Measurements from ENCODE around the gene C11orf54.
A peak's percentile ranks its signal among the peaks of the same experiment; 100 is the strongest.
"Not testable (repeated sequence)": the region's sequence is repeated elsewhere in the genome, so short reads cannot be mapped to it uniquely, and the experiment has no call there.

C11orf54 gene

DNA sequence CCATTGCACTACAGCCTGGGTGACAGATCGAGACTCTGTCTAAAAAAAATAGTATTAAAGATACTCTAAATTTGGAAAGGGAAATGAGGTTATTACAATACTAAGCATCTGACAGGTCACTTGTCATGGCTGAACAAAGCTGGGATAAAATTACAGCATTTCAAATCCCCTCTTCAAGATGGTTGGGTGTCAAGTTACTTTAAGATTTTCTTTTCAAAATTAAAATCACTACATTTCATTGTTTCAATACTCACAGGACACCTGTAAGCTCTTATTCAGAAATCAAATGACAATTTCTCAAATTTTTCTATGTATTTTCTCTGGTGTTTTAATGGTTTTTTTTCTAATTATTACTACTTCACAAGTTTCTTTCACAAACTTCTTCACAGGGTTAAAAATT is 5.8 kb upstream of the C11orf54 start:
- no peak for DNase-seq

DNA sequence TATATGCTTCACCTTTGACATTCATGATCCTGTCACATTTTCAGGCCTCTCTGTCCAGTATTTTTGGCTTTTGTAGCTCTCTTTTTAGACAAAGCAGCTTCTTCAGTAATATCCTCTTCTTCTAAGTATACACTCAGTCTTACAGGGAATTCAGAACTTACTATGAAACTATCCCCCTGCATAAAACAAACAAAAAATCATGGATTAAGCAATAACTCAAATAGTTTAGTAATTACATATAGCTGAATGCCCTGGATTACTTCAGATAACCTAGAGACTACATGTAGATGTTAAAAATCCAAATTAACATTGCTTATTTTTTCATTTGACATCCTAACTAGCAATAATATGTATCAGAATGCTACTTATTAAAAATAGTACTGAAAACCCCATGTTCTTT is 5.3 kb upstream of the C11orf54 start:
- DNase-seq: no peak

DNA sequence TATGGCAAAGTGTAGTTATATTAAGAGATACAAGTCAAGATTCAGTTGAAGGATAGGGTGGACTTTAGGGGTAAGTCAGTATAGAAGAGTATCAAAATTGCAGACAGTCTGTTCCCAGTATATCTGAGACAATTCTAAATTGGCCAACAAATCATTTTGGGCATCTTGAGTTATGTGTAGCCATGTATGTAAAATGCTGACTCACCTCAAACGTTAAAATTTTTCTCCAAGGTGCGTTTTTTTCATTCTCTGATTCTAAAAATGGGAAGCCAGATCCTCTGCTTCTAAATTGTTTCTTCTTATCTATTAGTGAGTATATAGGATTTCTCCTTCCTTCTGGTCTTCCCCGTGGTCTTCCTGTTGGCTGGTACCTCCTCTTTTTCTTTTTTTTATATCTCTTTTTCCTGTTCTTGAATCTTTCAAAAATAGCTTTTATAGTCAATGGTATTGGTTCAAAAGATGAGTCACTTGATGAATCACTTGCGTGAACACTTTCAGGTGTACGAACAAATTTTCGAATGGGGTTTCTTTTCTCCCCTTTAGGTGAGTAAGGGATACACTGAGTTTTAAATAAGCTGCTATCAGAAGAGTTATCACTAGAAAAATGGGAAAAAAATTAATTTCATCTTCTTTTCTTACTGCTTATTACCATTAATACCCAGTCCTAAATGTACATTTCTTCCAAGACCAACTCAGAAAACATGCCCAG is 3.4 kb upstream of the C11orf54 start:
- DNase-seq: no peak

DNA sequence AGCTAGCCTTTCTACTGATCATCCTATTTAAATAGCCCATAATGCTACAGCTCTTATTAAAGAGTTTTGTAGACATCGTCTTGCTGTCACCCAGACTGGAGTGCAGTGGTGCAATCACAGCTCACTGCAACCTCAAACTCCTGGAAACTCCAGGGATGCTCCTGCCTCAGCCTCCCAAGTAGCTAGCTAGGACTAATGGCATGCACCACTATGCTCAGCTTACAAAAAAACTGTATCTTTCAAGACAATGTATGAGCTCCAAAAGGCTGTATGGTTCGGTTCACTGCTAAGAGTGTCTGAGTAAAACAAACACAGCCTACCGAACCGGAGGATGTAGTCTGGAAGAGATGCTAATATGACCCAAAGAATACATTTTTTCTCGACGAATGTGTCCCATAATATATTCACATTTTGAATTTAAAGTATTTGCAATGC is 2.8 kb upstream of the C11orf54 start:
- no peak for DNase-seq

DNA sequence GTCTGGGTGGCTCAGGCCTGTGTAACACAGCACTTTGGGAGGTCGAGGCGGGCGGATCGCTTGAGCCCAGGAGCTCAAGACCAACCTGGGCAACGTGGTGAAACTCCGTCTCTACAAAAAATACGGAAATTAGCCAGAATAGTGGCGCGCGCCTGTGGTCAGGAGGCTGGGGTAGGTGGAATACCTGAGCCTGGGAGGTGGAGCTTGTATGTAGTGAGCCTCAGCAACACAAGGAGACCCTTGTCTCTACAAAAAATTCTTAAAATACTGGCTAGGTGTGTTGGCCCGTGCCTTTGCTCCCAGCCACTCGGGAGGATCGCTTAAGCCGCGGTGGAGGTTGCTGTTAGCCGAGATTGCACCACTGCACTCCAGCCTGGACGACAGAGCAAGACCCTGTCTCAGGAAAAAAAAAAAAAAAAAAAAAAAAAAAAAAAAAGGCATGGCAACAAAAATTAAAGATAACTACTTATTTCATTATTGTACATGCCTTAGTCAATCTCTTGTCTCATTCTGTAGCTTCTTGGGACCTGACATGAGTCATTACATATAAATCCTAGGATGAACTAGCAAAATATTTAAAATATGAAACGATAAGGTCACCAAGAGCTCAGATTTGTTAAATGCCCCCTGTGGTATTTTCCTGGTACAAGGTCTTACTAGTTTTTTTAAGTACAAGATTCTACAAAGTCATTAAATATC is 1.3 kb upstream of the C11orf54 start:
- peak; percentile 75 for DNase-seq

DNA sequence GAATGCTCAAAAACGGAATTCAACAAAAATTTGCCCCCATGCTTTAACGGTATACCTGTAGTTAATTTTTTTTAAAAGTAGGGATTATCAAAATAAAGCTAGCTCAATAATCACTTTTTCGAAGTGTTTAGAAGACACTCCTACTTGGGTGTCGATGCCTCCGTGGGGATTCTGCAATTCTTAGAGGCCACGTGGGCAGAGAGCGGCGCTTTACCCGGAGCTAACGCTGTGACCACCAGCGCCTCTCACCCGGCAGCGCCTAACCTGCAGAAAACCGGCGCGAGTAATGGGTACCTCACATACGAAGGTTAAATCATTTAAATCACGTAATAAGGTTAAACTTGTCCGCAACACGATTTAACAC is 760 bp upstream of the C11orf54 start:
- no peak for DNase-seq

DNA sequence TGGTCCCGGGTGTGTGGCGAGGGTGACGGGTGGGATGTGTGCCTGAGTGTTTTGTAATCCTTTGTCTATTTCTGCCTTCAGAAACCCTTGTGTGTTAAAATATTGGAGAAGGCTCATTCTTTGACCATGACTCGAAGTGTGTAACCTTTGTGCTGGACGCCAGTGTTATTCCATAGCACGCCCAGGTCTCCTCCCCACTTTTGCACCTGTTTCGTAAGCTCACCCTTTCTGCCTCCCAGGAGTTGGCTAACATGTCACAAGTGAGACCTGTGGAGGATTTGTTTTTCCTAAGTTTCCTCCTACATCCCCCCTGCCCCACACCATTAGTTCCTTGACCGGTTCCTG is 382 bp downstream of the C11orf54 start:
- no peak for DNase-seq

DNA sequence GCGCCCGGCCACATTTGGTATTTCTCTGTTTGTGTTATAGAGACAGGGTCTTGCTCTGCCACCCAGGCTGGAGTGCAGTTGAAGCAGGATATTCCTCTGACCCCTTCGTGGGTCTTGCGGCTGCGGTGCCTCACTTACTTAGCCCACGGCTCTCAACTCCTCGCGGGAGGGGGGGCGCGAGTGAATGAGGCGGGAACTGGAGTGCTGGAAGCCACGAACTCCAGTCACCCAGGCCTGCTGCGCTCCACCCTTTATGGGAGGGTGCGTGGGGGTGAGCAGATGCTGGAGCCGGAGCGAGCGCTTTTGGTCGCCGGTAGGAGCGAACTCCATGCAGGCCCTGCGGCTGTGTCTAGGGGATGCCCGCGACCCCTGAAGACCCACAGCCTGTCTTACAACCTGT is 1.8 kb downstream of the C11orf54 start:
- DNase-seq: no peak

DNA sequence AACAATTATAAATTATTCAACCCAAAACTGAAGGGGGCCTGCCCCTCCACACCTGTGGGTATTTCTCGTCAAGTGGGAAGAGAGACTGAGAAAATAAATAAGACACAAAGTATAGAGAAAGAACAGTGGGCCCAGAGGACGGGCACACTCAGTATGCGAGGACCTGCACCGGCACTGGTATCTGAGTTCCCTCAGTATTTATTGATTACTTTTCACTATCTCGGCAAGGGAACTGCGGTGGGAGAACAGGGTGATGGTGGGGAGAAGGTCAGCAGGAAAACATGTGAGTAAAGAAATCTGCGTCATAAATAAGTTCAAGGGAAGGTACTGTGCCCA is 3.2 kb downstream of the C11orf54 start:
- no peak for DNase-seq

DNA sequence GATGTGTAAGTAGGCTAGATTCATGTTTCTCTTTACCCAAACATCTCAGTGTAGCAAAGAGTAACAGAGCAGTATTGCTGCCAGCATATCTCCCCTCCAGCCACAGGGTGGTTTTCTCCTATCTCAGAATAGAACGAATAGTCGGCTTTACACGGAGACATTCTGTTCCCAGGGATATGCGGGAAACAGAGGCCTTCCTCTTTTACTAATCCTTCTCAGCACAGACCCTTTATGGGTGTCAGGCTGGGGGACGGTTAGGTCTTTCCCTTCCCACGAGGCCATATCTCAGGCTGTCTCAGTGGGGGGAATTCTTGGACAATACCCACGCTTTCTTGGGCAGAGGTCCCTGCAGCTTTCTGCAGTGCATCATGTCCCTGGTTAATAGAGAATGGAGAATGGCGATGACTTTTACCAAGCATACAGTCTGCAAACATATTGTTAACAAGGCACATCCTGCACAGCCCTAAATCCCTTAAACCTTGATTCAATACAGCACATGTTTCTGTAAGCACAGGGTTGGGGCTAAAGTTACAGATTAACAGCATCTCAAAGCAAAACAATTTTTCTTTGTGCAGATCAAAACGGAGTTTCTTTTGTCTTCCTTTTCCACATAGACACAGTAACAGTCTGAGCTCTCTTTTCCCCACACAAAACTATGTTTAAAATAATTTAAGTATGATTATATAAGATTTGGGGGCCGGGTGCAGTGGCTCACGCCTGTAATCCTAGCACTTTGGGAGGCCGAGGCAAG is 3.7 kb downstream of the C11orf54 start:
- DNase-seq: not testable (repeated sequence)

DNA sequence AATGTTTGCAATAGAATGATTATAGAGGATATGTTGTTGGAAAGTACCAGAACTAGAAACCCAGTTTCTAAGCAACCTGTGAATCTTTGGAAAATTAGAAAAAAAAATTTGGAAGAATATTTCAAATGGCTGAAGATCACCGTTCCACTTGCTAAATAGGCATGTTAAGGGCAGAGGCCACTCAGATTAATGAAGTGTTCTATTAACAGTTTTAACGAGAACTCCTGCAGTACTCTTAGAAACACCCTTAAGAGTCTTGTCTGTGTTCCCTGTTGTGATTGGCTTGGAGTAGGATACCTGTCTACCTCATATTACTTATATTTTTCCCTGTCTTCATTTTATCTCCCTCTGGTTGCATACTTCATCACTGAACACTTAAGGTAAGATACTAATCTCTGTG is 4.6 kb downstream of the C11orf54 start:
- DNase-seq: no peak

DNA sequence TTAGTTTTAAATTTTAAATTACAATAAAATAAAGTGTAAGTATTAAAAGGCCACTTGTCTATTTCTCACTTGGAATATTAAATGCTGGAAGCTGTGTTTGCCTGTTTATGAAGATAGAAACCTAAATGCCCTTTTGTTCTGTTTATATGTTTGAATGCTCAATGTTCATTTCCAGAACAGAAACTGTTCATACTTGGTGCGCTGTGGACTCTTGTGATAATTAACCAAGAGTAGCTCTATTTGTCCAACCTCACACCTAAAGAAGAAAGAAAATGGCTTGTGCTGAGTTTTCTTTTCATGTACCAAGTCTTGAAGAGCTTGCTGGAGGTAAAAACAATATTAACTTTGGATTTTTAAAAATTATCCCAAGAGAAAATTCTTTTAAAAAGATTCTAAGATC is 5.7 kb downstream of the C11orf54 start:
- DNase-seq: no peak

DNA sequence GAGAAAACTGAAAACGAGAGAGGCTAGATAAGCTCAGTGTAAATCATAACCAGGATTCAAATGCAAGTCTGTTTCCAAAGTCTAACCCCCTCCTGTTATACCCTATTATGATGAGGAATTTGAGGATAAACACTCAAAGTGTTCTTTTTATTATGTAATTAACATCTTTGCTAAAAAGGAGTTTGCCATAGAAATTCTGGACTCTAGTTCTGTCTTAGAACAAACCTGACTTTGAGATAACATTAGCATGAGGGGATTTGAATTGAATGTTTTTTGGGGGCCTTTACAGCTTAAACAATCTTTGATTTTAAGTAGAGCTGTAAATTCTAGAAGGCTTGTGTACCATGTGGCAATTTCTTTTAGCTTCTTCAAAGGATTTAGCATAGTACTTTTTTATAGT is 9.5 kb downstream of the C11orf54 start:
- DNase-seq: no peak

DNA sequence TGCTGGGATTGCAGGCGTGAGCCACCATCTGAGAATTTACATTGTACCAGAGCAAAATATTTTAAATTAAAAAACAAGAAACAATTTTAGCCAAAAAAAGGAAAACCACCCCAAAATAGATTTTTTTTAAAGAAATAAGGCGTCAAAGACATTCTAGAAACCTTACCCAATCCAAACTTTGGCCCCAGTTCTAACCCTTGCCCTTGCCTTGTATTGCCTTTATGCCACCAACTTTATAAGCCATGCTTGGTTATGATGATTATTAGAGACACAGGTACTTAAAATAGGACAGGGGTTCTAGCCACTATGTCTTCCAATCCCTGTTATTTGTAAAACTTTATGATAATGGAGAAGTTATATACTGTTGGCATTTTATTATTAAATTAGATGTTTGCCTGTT is 11.8 kb downstream of the C11orf54 start:
- DNase-seq: no peak

DNA sequence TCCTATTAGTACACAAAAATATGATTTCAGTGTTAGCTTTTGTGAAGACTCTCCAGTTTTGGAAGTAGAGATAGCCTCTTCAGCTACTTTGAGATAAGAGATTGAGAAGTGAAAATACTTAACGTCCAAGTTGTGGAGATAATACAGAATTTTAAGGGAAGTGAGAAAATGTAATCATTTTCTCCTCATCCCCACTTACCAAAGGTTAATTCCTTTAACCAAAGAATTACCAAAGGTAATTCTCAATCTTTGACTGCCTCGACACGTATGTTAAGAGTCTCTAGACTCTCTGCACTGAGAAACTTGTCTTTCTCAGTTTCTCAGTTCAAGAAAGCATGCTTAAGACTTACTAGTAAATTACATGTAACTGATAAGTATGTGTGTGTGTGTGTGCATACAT is 15.3 kb downstream of the C11orf54 start:
- DNase-seq: no peak

DNA sequence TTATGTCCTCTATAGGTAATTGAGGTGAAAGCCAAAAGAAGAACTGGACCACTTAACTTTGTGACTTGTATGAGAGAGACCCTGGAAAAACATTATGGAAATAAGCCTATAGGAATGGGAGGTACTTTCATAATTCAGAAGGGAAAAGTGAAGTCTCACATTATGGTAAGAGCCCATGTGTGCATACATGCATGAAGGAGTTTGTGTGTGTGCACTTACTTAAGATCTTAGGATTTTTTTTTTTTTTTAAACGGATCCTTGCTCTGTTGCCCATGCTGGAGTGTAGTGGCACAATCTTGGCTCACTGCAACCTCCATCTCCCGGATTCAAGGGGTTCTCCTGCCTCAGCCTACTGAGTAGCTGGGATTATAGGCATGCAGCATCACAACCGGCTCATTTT is 15.8 kb downstream of the C11orf54 start:
- no peak for DNase-seq

DNA sequence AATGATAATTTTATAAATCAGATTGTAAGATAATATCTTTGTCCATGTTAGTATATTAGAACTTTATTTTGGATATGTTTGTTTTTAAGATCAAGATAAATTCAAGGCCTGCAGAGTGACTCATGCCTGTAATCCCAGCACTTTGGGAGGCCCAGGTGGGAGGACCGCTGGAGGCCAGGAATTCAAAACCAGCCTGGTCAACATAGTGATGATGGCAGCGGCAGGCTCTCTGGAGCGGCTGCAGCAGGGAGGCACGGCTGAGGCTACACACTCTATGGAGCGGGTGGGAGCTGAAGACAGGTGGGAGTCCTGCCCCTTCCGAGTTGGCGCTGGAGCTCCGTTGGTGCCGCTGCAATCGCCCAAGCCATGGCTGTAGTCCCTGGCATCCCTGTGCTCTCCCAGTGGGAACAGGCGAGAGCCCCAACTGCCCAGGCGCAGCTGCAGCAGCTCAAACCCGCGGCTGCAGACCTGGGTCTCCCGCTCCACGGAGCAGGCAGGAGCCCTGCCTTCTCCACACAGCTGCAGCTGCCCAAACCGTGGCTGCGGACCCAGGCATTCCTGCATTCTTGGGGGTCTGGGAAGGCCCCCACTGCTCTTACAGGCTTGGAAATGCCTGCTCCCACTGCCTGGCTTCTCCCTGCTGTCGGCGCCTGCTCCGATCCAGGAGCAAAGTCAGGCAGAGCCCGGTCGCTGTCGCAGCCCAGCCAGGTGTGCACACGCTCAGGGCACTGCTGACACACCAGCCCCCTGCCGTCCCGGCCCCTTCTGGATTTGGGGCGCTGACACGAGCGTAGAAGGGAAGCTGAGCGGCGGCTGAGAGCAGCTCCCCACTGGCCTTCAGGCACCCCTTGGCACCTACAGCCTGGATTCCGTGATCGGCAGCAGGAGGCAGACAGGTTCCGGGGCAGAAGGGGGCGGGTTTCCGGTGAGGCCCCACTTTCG is 16.7 kb downstream of the C11orf54 start:
- no peak for DNase-seq

DNA sequence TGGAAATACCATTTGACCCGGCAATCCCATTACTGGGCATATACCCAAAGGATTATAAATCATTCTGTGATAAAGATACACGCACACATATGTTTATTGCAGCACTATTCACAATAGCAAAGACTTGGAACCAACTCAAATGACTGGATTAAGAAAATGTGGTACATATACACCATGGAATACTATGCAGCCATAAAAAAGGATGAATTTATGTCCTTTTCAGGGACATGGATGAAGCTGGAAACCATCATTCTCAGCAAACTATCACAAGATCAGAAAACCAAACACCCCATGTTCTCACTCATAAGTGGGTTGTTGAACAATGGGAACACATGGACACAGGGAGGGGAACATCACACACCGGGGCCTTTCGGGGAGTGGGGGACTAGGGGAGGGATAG is 17.7 kb downstream of the C11orf54 start:
- DNase-seq: not testable (repeated sequence)

DNA sequence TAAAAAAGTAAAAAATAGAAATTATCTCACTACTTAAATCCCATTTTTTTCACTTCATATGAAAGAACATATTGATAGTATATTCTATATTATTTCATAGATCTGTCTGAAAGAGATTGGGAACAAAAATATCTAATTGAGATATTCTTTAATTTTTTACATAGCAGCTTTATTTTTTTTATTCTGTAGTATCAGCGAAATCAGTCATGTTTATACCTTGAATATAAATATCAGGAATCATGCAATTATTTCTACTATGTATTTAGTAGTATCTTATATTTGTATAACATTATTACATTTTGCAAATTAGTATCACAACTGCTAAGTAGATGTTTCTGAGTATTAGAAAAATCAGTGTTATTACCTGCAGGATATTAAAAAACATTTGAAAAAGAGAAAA is 20.4 kb downstream of the C11orf54 start:
- DNase-seq: no peak

DNA sequence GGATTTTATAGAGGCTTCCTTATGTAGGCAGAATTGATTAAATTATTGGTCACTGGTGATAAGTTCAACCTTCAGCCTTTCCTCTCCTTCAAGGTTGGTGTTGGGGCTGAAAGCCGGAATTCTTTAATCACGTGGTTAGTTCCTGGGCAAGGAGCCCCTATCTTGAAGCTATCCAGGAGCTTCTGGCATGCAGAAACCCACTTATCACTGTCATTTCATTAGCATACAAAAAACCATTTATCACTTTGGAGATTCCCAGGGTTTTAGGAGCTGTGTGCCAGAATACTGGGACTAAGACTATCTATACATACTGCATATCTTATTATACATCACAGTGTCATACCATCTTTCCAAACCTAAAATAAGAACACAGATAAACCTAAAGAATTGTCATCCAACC is 24.1 kb downstream of the C11orf54 start:
- no peak for DNase-seq

DNA sequence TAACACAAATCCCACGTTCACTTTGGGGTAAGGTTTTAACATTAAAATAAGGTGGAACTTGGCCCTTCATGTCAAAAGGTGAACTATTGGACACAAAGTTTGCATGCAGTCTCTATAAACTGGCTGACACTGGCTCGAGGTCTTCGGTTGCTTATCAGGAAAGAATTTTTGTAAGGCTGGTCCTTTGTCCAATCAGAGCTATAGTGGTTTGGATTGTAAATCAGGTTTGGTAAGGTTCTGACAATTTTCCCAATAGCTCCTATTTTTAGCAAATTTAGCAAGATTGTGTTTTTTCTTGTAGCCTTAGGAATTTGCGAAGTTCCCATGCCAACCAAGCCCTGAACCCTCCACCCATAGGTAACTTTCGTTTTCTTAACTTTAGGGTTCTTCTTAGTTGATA is 25.0 kb downstream of the C11orf54 start:
- no peak for DNase-seq

DNA sequence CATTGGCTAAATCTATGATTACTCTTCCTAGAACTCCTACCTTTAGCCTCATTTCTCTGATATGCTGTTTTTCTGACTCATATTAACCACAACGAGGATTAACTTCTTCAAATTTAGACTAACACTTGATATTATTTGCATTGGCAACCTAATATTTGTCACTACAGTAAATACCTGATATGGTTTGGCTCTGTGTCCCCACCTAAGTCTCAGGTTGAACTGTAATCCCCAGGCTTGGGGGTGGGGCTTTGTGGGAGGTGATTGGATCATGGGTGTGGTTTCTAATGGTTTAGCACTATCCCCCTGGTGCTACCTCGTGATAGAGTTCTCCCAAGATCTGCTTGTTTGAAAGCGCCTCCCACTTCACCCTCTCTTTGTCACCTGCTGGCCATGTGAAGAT is 25.5 kb downstream of the C11orf54 start:
- no peak for DNase-seq

DNA sequence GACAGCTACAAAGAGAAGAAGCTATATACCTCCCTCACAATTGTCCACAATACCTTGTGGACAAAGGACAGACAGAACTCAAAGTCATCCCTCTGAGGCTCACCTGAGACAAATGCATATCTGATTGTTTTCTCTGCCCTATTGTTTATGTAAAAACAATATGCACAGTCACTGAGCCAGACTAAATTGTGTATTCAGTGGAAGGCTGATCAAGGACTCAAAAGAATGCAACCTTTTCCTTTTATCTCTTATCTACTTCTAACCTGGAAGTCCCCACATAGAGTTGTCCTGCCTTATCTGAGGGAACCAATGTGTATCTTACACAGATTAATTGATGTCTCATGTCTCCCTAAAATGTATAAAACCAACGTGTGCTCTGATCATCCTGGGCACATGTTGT is 28.7 kb downstream of the C11orf54 start:
- no peak for DNase-seq
